ENCODE results near the gene ESYT2. TPM values are rescaled to one million over a fixed set of nuclear protein-coding genes. Genes with fewer than 3 reads are reported as not detected.

Gene ESYT2
- total RNA-seq, 1 experiment from 2014 or later, result 68.2 TPM

GRCh38 chr7:158876984-158877383 is 47.7 kb upstream of the ESYT2 start:
- H3K9ac ChIP-seq (ENCODE audit: low read length), result no peak overlapping the region
- no peaks in the 10 kb centered on the region for H3K9me3 ChIP-seq (ENCODE audit: control insufficient read depth in 1 of 2, insufficient read depth in 1 of 2, low read depth in 1 of 2, low read length in 2 of 2)
- H4K20me1 ChIP-seq (ENCODE audit: insufficient read depth), result no peaks in the 10 kb centered on the region
- intact Hi-C loops (cut with micrococcal nuclease), result no loop called here
- CTCF ChIA-PET, result no interaction called here
- no peak overlapping the region for H2AFZ ChIP-seq (ENCODE audit: low read depth, low read length, poor library complexity, severe bottlenecking)
- H3K4me3 ChIP-seq (replicated peaks in 1 of 2; ENCODE audit: low read depth in 1 of 2, low read length in 2 of 2), result no peak overlapping the region
- H3K36me3 ChIP-seq (ENCODE audit: control insufficient read depth in 1 of 2, insufficient read depth in 2 of 2, low read length in 2 of 2), result peaks cover 0 to 9% of the 10 kb centered on the region in 2 experiments; a peak in 2 of 4 replicates
- no peak overlapping the region for H3K27ac ChIP-seq (ENCODE audit: low read depth, low read length)
- no peak overlapping the region for H3K4me2 ChIP-seq (ENCODE audit: low read length)
- RAD21 ChIA-PET (ENCODE audit: low non-redundant PET in 1 of 2, low total read pairs in 2 of 2, uncharacterized antibody in 2 of 2, unreplicated experiment in 2 of 2), result no interaction called here
- no TSS peak for BruUV-seq (replicated peaks)
- no peak for ATAC-seq
- H3K79me2 ChIP-seq (ENCODE audit: insufficient read depth, low read length), result no peaks in the 10 kb centered on the region
- no peaks in the 10 kb centered on the region for H3K9me2 ChIP-seq (ENCODE audit: insufficient read depth)
- no peak for DNase-seq (ENCODE audit: low read depth, low spot score)
- H3K4me1 ChIP-seq (ENCODE audit: control insufficient read depth in 1 of 2, insufficient read depth in 2 of 2, low read length in 2 of 2), result no peaks in the 10 kb centered on the region
- no peaks in the 10 kb centered on the region for H3K27me3 ChIP-seq (ENCODE audit: insufficient read depth, low read length)
- POLR2A ChIA-PET, result no interaction called here
- TF ChIP-seq TCF7L2 (IDR thresholded peaks at IDR 0.05; ENCODE audit: borderline replicate concordance, extremely low read depth, insufficient read depth, insufficient read length) (no peak), SP1 (IDR thresholded peaks at IDR 0.05; ENCODE audit: low read depth) (no peak), RAD21 (IDR thresholded peaks at IDR 0.05; ENCODE audit: low read depth) (no peak), SIN3A (IDR thresholded peaks at IDR 0.05; ENCODE audit: low read depth) (no peak), ZNF274 (IDR thresholded peaks at IDR 0.05; ENCODE audit: low read depth, low read length) (no peak), ELF1 (IDR thresholded peaks at IDR 0.05; ENCODE audit: borderline replicate concordance, low read depth) (no peak), CTCF (IDR thresholded peaks at IDR 0.05 in 2 of 3, conservative IDR thresholded peaks at IDR 0.05 in 1 of 3; ENCODE audit: borderline replicate concordance in 1 of 3, insufficient read depth in 1 of 3, low read depth in 2 of 3, low read length in 2 of 3) (no peak), MAX (IDR thresholded peaks at IDR 0.05) (no peak), CBX3 (IDR thresholded peaks at IDR 0.05; ENCODE audit: low read depth) (no peak), ATF3 (IDR thresholded peaks at IDR 0.05) (no peak)

Measured in HCT116 (cell line).